HepG2 (cell line): Measurements from ENCODE around the gene PARN. TPM values are rescaled to one million over a fixed set of nuclear protein-coding genes. Genes with fewer than 3 reads are reported as not detected.

Experiments
- FOSL2 ChIP-seq: sonication (generic); formaldehyde crosslinking; IDR thresholded peaks from 2 replicates; pipeline ENCODE4 v1.4.0; 2020; ENCODE audit warnings: missing genetic modification reagents
- GPN1 ChIP-seq: sonication (generic); formaldehyde crosslinking; IDR thresholded peaks from 2 replicates; pipeline ENCODE4 v1.5.1; 2020; ENCODE audit warnings: missing genetic modification reagents, borderline replicate concordance
- HDAC2 ChIP-seq: sonication (generic); formaldehyde crosslinking; IDR thresholded peaks from 2 replicates; pipeline ENCODE4 v1.4.0; 2020; ENCODE audit warnings: missing genetic modification reagents
- HNF4G ChIP-seq, 2 experiments: sonication (generic) in 1 of 2; formaldehyde crosslinking in 1 of 2; IDR thresholded peaks; 2 replicates each; pipeline versions ENCODE4 v1.4.0 to v1.6.1; 2011 to 2020; ENCODE audit warnings: borderline replicate concordance in 2 of 2, low read depth in 2 of 2, mild to moderate bottlenecking in 2 of 2, low read length in 1 of 2, missing genetic modification reagents in 1 of 2, moderate library complexity in 1 of 2
- HOXA5 ChIP-seq: sonication (generic); formaldehyde crosslinking; IDR thresholded peaks from 2 replicates; pipeline ENCODE4 v1.4.0; 2020; ENCODE audit warnings: missing genetic modification reagents
- JARID2 ChIP-seq: sonication (generic); formaldehyde crosslinking; IDR thresholded peaks from 2 replicates; pipeline ENCODE4 v1.8.1; 2023; ENCODE audit warnings: missing genetic modification reagents, inconsistent platforms; ENCODE audit not compliant: insufficient replicate concordance
- KAT8 ChIP-seq: IDR thresholded peaks from 2 replicates; pipeline ENCODE4 v1.6.1; 2016; ENCODE audit warnings: missing genetic modification reagents, missing compliant biosample characterization
- KDM2A ChIP-seq: sonication (generic); formaldehyde crosslinking; IDR thresholded peaks from 2 replicates; pipeline ENCODE4 v1.4.0; 2020; ENCODE audit warnings: low read depth, missing genetic modification reagents, borderline replicate concordance
- KLF13 ChIP-seq: sonication (generic); formaldehyde crosslinking; IDR thresholded peaks from 2 replicates; pipeline ENCODE4 v1.4.0; 2020; ENCODE audit warnings: mild to moderate bottlenecking, missing genetic modification reagents
- MED1 ChIP-seq: sonication (generic); formaldehyde crosslinking; IDR thresholded peaks from 2 replicates; pipeline ENCODE4 v1.4.0; 2020; ENCODE audit warnings: missing genetic modification reagents
- NAIF1 ChIP-seq: sonication (generic); formaldehyde crosslinking; IDR thresholded peaks from 2 replicates; pipeline ENCODE4 v1.5.0; 2020; ENCODE audit warnings: mild to moderate bottlenecking, missing genetic modification reagents, borderline replicate concordance
- PHF5A ChIP-seq: IDR thresholded peaks from one replicate; pipeline ENCODE4 v1.6.1; 2018; ENCODE audit warnings: low read depth, missing genetic modification reagents; ENCODE audit not compliant: unreplicated experiment
- SAFB2 ChIP-seq: sonication (generic); formaldehyde crosslinking; IDR thresholded peaks from 2 replicates; pipeline ENCODE4 v1.5.1; 2020; ENCODE audit warnings: missing genetic modification reagents, low read depth, mild to moderate bottlenecking, borderline replicate concordance
- SIN3A ChIP-seq: IDR thresholded peaks from 2 replicates; pipeline ENCODE4 v1.6.1; 2011; ENCODE audit warnings: low read depth, mild to moderate bottlenecking, control low read depth, low read length, borderline replicate concordance
- SIX1 ChIP-seq: sonication (generic); formaldehyde crosslinking; IDR thresholded peaks from 2 replicates; pipeline ENCODE4 v1.4.0; 2020; ENCODE audit warnings: missing genetic modification reagents, borderline replicate concordance
- SP1 ChIP-seq, 2 experiments: fragments of 450-650 bp in 1 of 2; sonication (generic) in 1 of 2; formaldehyde crosslinking in 1 of 2; IDR thresholded peaks; 2 replicates each; pipeline versions ENCODE4 v1.4.0 to v1.6.1; 2016 to 2020; ENCODE audit warnings: missing genetic modification reagents in 1 of 2
- TBX2 ChIP-seq: sonication (generic); formaldehyde crosslinking; IDR thresholded peaks from 2 replicates; pipeline ENCODE4 v1.5.0; 2020; ENCODE audit warnings: missing genetic modification reagents, mild to moderate bottlenecking, borderline replicate concordance
- TFAP4 ChIP-seq: sonication (generic); IDR thresholded peaks from 2 replicates; pipeline ENCODE4 v1.6.1; 2016; ENCODE audit warnings: low read depth, borderline replicate concordance
- TIGD3 ChIP-seq: sonication (generic); formaldehyde crosslinking; IDR thresholded peaks from 2 replicates; pipeline ENCODE4 v1.5.1; 2020; ENCODE audit warnings: mild to moderate bottlenecking, missing genetic modification reagents, borderline replicate concordance
- TSC22D2 ChIP-seq: sonication (generic); formaldehyde crosslinking; IDR thresholded peaks from 2 replicates; pipeline ENCODE4 v1.5.1; 2020; ENCODE audit warnings: missing genetic modification reagents, mild to moderate bottlenecking, borderline replicate concordance
- XBP1 ChIP-seq: sonication (generic); formaldehyde crosslinking; IDR thresholded peaks from 2 replicates; pipeline ENCODE4 v1.5.0; 2020; ENCODE audit warnings: missing genetic modification reagents
- ZBTB7B ChIP-seq: sonication (generic); formaldehyde crosslinking; IDR thresholded peaks from 2 replicates; pipeline ENCODE4 v1.4.0; 2020; ENCODE audit warnings: missing genetic modification reagents
- ZC3H13 ChIP-seq: sonication (generic); formaldehyde crosslinking; IDR thresholded peaks from 2 replicates; pipeline ENCODE4 v1.8.1; 2023; ENCODE audit warnings: mild to moderate bottlenecking, missing genetic modification reagents, moderate library complexity
- ZKSCAN8 ChIP-seq: IDR thresholded peaks from 2 replicates; pipeline ENCODE4 v1.6.1; 2016; ENCODE audit warnings: borderline replicate concordance, missing genetic modification reagents, missing compliant biosample characterization
- ZNF33A ChIP-seq: sonication (generic); formaldehyde crosslinking; IDR thresholded peaks from 2 replicates; pipeline ENCODE4 v1.5.1; 2020; ENCODE audit warnings: missing genetic modification reagents, mild to moderate bottlenecking, moderate library complexity, borderline replicate concordance
- ZNF792 ChIP-seq: IDR thresholded peaks from 2 replicates; pipeline ENCODE4 v1.6.1; 2016
- ZNF816 ChIP-seq: sonication (generic); formaldehyde crosslinking; IDR thresholded peaks from 2 replicates; pipeline ENCODE4 v1.8.0; 2022; ENCODE audit warnings: missing genetic modification reagents, mild to moderate bottlenecking, borderline replicate concordance
- polyA plus RNA-seq, 8 experiments: library from polyadenylated mRNA; depleted of rRNA in 3 of 8; stranded (reverse) in 7 of 8; unstranded in 1 of 8; fragments of >200 nt; fragmentation: Illumina TruSeq in 4 of 8; extraction: Trizol in 4 of 8; gene quantifications; 2 replicates each; pipeline versions ENCODE4 v1.2.1 to v1.2.3, GENCODE V29; 2011 to 2016; ENCODE audit warnings: low read depth in 4 of 8, missing spikeins in 1 of 8, mixed read lengths in 1 of 8; ENCODE audit not compliant: insufficient read depth in 1 of 8
- total RNA-seq, 5 experiments: library from RNA; depleted of rRNA; stranded (reverse); fragments of >200 nt; fragmentation: Illumina TruSeq; extraction: Trizol; gene quantifications; 2 replicates each; pipeline ENCODE4 v1.2.3, GENCODE V29; 2016; ENCODE audit warnings: low read depth in 1 of 5

PARN gene
- total and polyA plus RNA-seq, 2 of the 13 experiments (the other 11 are each of a cell fraction or from before 2014, with no cell fraction given) = 13.3 to 47.6 TPM

GRCh38 chr16:14486520-14487303 lies 143.3 kb downstream of the PARN start (continued):
- peak; percentile 66 for TF ChIP-seq KDM2A (CRISPR knock-in tag)
- TF ChIP-seq ZNF33A (CRISPR knock-in tag) = peak; percentile 30; the same call in 1 of the 2 replicates
- peak; percentile 83 for TF ChIP-seq KAT8 (CRISPR knock-in tag)
- TF ChIP-seq HDAC2 = peak; percentile 81
- TF ChIP-seq XBP1 (CRISPR knock-in tag) = peak; percentile 95
- no peak for TF ChIP-seq ZNF816
- peak; percentile 85 for TF ChIP-seq ZBTB7B
- no peak for TF ChIP-seq PHF5A (CRISPR knock-in tag)
- peak; percentile 79 for TF ChIP-seq NAIF1 (CRISPR knock-in tag)
- TF ChIP-seq ZC3H13 (CRISPR knock-in tag) = no peak
- peak; percentile 58 for TF ChIP-seq SIX1 (CRISPR knock-in tag)
- 0 out of 2 replicates have a peak, but pooled peaks have one; percentile 63 for TF ChIP-seq KLF13 (CRISPR knock-in tag)
- TF ChIP-seq TFAP4 = peak; percentile 67; the same call in 1 of the 2 replicates
- peak; percentile 99 for TF ChIP-seq HOXA5 (CRISPR knock-in tag)
- peak; percentile 42 for TF ChIP-seq JARID2 (CRISPR knock-in tag)
- TF ChIP-seq MED1 (CRISPR knock-in tag) = peak; percentile 87
- TF ChIP-seq TIGD3 (CRISPR knock-in tag) = no peak
- TF ChIP-seq FOSL2 (CRISPR knock-in tag) = peak; percentile 93
- no peak for TF ChIP-seq SAFB2
- TF ChIP-seq TSC22D2 (CRISPR knock-in tag) = peak; percentile 59; the same call in 1 of the 2 replicates
- peak; percentile 86; the same call in 1 of the 2 replicates for TF ChIP-seq ZNF792 (CRISPR knock-in tag)
- TF ChIP-seq GPN1 = no peak
- TF ChIP-seq SP1 (IDR thresholded peaks at IDR 0.05) = no peak
- peak; percentile 54; the same call in 1 of the 2 replicates for TF ChIP-seq SP1 (CRISPR knock-in tag; IDR thresholded peaks at IDR 0.05)
- TF ChIP-seq TBX2 (CRISPR knock-in tag) = peak; percentile 89
- peak; percentile 94; the same call in 1 of the 2 replicates for TF ChIP-seq ZKSCAN8
- TF ChIP-seq HNF4G (IDR thresholded peaks at IDR 0.05; ENCODE audit: borderline replicate concordance, low read depth, low read length) = no peak
- TF ChIP-seq HNF4G (CRISPR knock-in tag; IDR thresholded peaks at IDR 0.05; ENCODE audit: borderline replicate concordance, low read depth) = peak; percentile 7; the same call in 1 of the 2 replicates
- peak; percentile 98 for TF ChIP-seq SIN3A
